KMS-11 (cell line): ENCODE measurements around the gene KLRB1.
"Not testable (repeated sequence)": the region's sequence is repeated elsewhere in the genome, so short reads cannot be mapped to it uniquely, and the experiment has no call there.

ENCODE experiments used
- H2AFZ ChIP-seq: fragments of 200-600 bp; sonication (generic); 2 replicates; pipeline ENCODE4 v1.6.1; 2016; ENCODE audit warnings: antibody characterized with exemption, mixed run types, low read depth
- H3K27ac ChIP-seq: fragments of 200-600 bp; sonication (generic); 2 replicates; pipeline ENCODE4 v1.6.1; 2016; ENCODE audit warnings: mild to moderate bottlenecking, mixed run types
- H3K27me3 ChIP-seq: fragments of 200-600 bp; sonication (generic); 2 replicates; pipeline ENCODE4 v1.6.1; 2017; ENCODE audit warnings: mild to moderate bottlenecking, low read depth, mixed run types, moderate library complexity; ENCODE audit not compliant: insufficient read depth
- H3K36me3 ChIP-seq: fragments of 200-600 bp; sonication (generic); 2 replicates; pipeline ENCODE4 v1.6.1; 2017; ENCODE audit warnings: mild to moderate bottlenecking, mixed run types; ENCODE audit not compliant: insufficient read depth
- H3K4me1 ChIP-seq: fragments of 200-600 bp; sonication (generic); 2 replicates; pipeline ENCODE4 v1.6.1; 2016; ENCODE audit warnings: mild to moderate bottlenecking, low read depth, mixed run types; ENCODE audit not compliant: poor library complexity, severe bottlenecking
- H3K4me2 ChIP-seq: fragments of 200-600 bp; sonication (generic); 2 replicates; pipeline ENCODE4 v1.7.0; 2016; ENCODE audit warnings: mild to moderate bottlenecking, mixed run types
- H3K4me3 ChIP-seq: fragments of 200-600 bp; sonication (generic); IDR thresholded peaks from 2 replicates; pipeline ENCODE4 v1.6.1; 2017; ENCODE audit warnings: low read depth, low read length, mixed read lengths; ENCODE audit not compliant: insufficient read depth
- H3K79me2 ChIP-seq: fragments of 200-600 bp; sonication (generic); 2 replicates; pipeline ENCODE4 v1.6.1; 2016; ENCODE audit warnings: low read depth, mixed run types; ENCODE audit not compliant: insufficient read depth
- H3K9ac ChIP-seq: fragments of 200-600 bp; sonication (generic); 2 replicates; pipeline ENCODE4 v1.6.1; 2016; ENCODE audit warnings: mild to moderate bottlenecking, mixed run types
- H4K20me1 ChIP-seq: fragments of 200-600 bp; sonication (generic); 2 replicates; pipeline ENCODE4 v1.6.1; 2016; ENCODE audit warnings: mild to moderate bottlenecking, mixed run types; ENCODE audit not compliant: insufficient read depth
- TF ChIP-seq, protein P1 (sequence below): fragments of 200-600 bp; sonication (generic); conservative IDR thresholded peaks from 2 replicates; pipeline ENCODE4 v1.6.1; 2017; ENCODE audit warnings: low read depth, mild to moderate bottlenecking, antibody characterized with exemption, low read length, moderate library complexity, mixed read lengths

KLRB1 gene

DNA sequence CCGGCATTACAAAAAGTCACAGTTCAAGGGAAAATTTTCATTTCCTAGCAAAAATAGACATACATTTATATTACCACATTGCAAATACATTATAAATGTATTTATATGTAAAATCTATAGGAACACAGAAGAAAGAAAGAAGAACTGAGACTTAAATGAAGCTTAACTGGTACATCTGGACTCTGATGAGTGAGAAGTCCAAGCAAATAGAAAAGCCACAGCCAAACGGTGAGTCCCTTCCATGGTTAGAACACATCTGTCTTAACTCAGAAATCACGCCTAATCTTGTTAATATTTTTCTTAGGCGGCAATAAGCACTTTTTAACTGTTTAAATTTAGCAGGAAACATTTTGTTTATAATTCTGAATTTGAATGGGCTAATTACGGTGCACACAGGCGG, 9.4 kb upstream of the KLRB1 start:
- TF ChIP-seq, protein P1, sequence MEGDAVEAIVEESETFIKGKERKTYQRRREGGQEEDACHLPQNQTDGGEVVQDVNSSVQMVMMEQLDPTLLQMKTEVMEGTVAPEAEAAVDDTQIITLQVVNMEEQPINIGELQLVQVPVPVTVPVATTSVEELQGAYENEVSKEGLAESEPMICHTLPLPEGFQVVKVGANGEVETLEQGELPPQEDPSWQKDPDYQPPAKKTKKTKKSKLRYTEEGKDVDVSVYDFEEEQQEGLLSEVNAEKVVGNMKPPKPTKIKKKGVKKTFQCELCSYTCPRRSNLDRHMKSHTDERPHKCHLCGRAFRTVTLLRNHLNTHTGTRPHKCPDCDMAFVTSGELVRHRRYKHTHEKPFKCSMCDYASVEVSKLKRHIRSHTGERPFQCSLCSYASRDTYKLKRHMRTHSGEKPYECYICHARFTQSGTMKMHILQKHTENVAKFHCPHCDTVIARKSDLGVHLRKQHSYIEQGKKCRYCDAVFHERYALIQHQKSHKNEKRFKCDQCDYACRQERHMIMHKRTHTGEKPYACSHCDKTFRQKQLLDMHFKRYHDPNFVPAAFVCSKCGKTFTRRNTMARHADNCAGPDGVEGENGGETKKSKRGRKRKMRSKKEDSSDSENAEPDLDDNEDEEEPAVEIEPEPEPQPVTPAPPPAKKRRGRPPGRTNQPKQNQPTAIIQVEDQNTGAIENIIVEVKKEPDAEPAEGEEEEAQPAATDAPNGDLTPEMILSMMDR: no peak
- H3K79me2 ChIP-seq: no peaks in the 10 kb centered on the region
- H3K4me3 ChIP-seq: no peak overlapping the region
- H2AFZ ChIP-seq: no peak overlapping the region
- no peaks in the 10 kb centered on the region for H3K36me3 ChIP-seq
- no peak overlapping the region for H3K9ac ChIP-seq
- peaks cover 22% of the 10 kb centered on the region for H3K4me1 ChIP-seq
- H4K20me1 ChIP-seq: no peaks in the 10 kb centered on the region
- no peak overlapping the region for H3K4me2 ChIP-seq
- no peaks in the 10 kb centered on the region for H3K27me3 ChIP-seq
- no peak overlapping the region for H3K27ac ChIP-seq

DNA sequence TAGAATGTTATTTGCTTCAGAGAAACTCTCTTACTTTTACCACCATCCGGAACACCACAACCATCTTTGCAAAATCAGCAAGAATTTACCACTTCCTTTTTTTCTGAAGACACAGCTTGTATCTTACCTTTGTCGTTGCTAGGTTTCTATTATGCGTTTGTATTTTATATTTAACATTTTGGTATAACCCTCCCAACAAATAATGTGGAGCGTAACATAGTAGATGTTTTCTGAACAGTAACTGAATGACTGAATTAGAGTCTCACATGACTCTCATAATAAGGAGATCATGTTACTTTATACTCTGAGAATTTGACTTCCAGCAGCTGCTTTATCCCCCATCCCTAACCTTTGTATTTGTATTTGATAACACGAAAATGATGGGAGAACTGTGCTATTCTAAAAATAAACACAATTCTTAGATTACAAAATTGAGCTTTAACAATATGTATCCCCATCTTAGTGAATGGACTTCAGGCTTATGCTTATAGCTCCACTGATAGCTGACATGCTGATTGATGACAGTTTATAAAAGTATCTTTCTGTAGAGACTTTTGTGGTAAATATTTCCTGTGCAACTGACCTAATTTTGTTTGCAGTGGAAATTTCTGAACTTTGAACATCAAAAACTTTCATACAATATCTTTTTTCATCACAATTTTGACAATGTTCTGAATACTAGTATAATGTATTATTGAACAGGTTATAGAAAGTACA, 7.9 kb upstream of the KLRB1 start:
- no peaks in the 10 kb centered on the region for H3K27me3 ChIP-seq
- no peak overlapping the region for H3K9ac ChIP-seq
- peak overlapping the region; percentile 18 for H3K27ac ChIP-seq
- TF ChIP-seq, protein P1: no peak
- H2AFZ ChIP-seq: peak overlapping the region; percentile 27; the same call in 1 of the 2 replicates
- H3K4me3 ChIP-seq: no peak overlapping the region
- H3K79me2 ChIP-seq: no peaks in the 10 kb centered on the region
- H3K4me1 ChIP-seq: peaks cover 22% of the 10 kb centered on the region
- H3K4me2 ChIP-seq: peak overlapping the region; percentile 74
- H4K20me1 ChIP-seq: no peaks in the 10 kb centered on the region
- no peaks in the 10 kb centered on the region for H3K36me3 ChIP-seq

DNA sequence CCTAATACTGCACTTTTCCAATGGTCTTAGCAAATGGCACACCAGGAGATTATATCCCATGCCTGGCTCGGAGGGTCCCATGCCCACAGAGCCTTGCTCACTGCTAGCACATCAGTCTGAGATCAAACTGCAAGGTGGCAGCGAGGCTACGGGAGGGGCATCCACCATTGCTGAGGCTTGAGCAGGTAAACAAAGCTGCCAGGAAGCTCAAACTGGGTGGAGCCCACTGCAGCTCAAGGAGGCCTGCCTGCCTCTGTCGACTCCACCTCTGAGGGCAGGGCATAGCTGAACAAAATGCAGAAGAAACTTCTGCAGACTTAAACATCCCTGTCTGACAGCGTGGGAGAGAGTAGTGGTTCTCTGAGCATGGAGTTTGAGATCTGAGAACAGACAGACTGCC, 2.9 kb upstream of the KLRB1 start:
- not testable (repeated sequence) for H4K20me1 ChIP-seq, H3K27me3 ChIP-seq, H3K36me3 ChIP-seq, H3K4me2 ChIP-seq, H3K79me2 ChIP-seq, H2AFZ ChIP-seq, H3K27ac ChIP-seq, H3K4me3 ChIP-seq, H3K9ac ChIP-seq
- H3K4me1 ChIP-seq: peaks cover 12% of the 10 kb centered on the region

DNA sequence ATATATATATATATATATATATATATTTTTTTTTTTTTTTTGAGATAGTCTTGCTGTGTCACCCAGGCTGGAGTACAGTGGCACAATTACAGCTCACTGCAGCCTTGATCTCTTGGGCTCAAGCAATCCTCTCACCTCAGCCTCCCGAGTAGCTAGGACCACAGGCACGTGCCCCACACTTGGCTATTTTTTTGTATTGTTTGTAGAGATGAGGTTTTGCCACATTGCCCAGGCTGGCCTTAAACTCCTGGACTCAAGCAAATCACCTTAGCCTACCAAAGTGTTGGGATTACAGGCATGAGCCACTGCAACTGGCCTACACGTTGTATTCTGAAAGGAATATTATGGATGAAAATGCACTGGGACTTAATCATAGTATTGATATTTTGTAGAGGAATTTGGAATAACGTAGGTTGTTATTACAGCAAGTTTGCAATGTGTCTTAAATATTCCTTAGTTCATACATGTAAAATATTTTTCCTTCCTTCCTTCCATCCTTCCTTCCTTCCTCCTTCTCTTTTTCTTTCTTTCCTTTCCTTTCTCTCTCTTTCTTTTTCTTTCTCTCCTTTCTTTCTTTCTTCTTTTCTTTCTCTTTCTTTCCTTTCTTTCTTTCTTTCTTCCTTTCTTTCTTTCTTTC, 862 bp downstream of the KLRB1 start:
- Histone ChIP-seq H3K36me3 (no peaks in the 10 kb centered on the region), H3K4me1 (no peaks in the 10 kb centered on the region), H3K9ac (no peak overlapping the region), H3K4me2 (no peak overlapping the region), H4K20me1 (no peaks in the 10 kb centered on the region), H3K4me3 (no peak overlapping the region), H3K27me3 (no peaks in the 10 kb centered on the region), H3K79me2 (no peaks in the 10 kb centered on the region), H3K27ac (no peak overlapping the region), H2AFZ (no peak overlapping the region)
- TF ChIP-seq, protein P1: no peak

DNA sequence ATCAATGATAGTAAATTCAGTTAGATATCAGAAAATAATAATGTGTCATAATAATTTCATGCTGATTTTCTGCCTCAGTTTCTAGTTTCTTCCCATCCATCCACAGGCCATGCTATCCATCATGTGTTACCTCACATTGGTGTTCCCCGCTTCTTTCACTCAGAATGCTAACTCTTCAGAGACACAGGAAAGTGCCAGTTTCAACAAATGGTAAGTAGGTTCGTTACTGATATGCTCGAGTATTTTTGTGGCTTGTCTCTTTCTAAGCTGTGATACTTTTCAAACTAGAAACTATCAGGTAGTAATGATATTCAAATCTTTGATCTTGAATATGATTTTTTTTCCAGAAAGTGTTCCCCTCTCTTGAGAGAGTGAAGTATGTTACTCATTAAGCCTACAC, 1.5 kb downstream of the KLRB1 start:
- Histone ChIP-seq H4K20me1 (no peaks in the 10 kb centered on the region), H3K27ac (no peak overlapping the region), H3K4me1 (no peaks in the 10 kb centered on the region), H3K4me2 (no peak overlapping the region), H3K36me3 (no peaks in the 10 kb centered on the region), H2AFZ (no peak overlapping the region), H3K4me3 (no peak overlapping the region), H3K9ac (no peak overlapping the region), H3K79me2 (no peaks in the 10 kb centered on the region), H3K27me3 (no peaks in the 10 kb centered on the region)
- TF ChIP-seq, protein P1: no peak
